Measurements from ENCODE around the gene PTPRCAP. TPM values are rescaled to one million over a fixed set of nuclear protein-coding genes. Genes with fewer than 3 reads are reported as not detected.
"Not testable (repeated sequence)": the region's sequence is repeated elsewhere in the genome, so short reads cannot be mapped to it uniquely, and the experiment has no call there.

PTPRCAP gene
- polyA plus RNA-seq, 3 donors, result 0.85 to 2.6 (median 1.9) TPM

DNA sequence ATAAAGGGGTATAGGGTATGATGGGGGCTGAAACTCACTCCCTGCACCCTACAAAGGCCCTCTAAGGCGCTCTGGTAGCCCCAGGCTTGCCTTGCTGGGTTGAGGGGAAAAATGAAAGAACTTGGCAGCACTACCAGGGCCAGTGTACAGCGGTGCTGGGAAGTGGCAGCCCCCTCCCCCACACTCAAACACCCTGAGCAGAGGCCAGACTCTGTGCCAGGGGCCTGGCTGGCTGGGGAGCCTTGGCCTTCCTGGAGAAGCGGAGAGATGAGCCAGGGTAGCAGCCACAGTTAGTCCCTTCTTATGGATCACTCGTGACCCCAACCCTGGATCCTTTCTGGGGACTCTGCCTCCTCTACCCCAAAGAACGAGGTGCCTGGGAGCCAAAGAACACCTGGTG, 28.9 kb upstream of the PTPRCAP start:
- DNase-seq (ENCODE audit: low read depth in 3 of 3, low spot score in 2 of 3), result no peak

- not testable (repeated sequence) for DNase-seq (ENCODE audit: low read depth in 3 of 3, low spot score in 2 of 3)
Observed at GRCh38 chr11:67465530-67465929, 28.0 kb upstream of the PTPRCAP start.

GRCh38 chr11:67465189-67465510, 27.7 kb upstream of the PTPRCAP start:
- no peak for DNase-seq (ENCODE audit: low read depth in 3 of 3, low spot score in 2 of 3)

DNA sequence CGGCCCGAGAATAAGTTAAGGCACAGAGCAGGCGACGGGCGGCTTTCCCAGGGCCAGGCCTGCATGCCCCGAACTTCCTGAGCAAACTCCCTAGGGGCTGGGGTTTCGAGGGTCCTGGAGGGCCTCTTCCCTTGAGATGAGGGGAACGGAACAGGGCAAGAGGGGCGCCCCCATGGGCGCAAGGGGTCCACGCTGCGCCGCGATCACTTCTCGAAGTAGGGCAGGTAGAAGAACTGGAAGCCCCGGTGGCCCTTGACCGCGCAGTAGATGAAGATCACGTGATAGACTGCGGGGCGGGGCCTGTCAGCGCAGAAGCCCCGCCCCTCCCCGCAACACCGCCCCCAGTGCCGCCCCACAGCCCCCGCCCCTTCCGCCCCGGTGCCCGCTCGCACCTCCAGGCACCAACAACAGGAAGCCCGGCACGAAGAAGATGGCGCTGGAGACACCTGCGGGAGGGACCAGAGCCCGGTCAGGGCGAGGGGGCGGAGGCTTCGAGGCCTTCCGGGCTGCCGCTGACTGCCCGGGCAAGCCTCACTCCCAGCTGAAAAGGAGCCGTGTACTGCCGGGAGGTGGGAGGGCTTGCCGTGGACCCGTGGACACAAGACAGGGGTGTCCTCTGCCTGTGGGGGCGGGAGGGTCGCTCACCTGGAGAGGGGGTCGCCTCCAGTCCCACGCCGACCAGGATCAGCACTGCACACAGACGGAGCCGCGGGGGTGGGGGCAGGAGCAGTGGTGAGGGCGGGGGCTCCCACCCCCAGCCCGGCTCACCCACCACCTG, 27.1 kb upstream of the PTPRCAP start:
- peak in 2 of 3 donors; percentile 63 to 66 for DNase-seq (ENCODE audit: low read depth in 3 of 3, low spot score in 2 of 3)

DNA sequence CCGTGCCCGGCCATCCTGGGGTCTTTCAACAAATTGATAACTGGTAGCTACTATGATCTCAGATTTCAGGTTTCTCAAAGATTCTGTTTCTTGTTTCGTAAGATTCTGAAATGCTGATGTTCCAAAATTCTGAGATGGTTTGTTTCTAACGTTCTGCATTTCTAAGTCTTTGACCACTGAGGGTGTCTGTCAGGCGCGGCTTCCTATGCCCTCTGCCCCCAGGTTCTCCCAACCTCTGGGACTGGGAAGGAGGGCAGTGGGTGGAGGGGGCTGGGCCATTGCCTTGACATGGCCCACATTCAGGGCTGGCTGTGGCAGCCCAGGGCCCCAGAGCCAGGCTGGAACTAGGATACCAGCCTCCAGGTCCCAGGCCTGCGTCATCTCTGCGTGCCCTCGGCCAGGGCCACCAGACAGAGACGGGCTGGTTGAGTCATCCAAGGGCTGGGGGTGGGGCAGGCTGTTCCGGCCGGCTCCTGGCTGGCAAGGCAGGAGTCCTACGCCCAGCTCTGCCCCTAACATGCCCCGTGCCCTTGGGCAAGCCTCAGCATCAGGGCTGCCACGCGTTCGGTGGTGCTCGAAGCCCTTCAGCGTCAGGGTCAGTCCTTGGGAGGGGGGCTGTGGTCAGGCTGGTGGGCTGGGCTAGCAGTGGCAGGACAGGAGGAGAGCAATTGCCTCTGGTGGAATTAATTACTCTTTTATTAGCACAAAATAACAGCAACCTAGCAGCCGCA, 26.4 kb upstream of the PTPRCAP start:
- no peak for DNase-seq (ENCODE audit: low read depth in 3 of 3, low spot score in 2 of 3)

DNA sequence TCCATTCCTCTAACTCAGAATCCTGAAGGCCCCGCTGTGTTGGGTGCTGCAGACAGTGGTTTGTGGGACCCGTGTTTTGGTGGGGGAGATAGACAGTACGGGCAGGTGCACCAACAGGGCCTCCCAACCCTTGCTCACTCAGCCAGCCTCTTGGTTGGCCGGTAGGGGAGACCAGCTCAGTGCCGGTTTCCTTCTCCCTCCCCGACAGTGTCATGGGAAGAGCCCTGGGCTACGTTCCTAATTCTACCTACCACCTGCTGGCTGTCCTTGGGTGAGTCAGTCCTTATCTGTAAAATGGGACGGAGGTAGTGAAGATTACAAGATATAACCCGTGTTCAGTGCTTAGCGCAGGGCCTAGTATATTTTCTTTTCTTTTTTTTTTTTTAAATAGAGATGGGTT, 25.7 kb upstream of the PTPRCAP start:
- no peak for DNase-seq (ENCODE audit: low read depth in 3 of 3, low spot score in 2 of 3)

DNA sequence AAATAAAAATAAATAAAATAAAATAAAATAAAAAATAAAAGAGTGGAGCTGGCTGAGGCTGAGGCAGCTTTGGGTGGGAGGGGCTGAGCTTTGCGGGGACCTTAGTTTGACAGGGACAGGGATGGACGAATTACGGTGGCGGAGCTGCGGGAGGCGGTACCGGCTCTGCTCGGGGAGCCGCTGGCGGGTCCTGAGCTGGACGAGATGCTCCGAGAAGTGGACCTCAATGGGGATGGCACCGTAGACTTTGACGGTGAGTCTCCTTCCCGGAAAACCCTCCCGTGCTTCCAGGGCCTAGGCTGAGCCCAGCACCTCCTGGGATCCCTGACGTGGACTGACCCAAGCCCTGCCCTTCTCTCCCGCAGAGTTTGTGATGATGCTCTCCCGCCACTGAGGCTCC, 20.8 kb upstream of the PTPRCAP start:
- no peak for DNase-seq (ENCODE audit: low read depth in 3 of 3, low spot score in 2 of 3)

- DNase-seq (ENCODE audit: low read depth in 3 of 3, low spot score in 2 of 3), result no peak
Observed at GRCh38 chr11:67457453-67457852, 20.0 kb upstream of the PTPRCAP start.

DNA sequence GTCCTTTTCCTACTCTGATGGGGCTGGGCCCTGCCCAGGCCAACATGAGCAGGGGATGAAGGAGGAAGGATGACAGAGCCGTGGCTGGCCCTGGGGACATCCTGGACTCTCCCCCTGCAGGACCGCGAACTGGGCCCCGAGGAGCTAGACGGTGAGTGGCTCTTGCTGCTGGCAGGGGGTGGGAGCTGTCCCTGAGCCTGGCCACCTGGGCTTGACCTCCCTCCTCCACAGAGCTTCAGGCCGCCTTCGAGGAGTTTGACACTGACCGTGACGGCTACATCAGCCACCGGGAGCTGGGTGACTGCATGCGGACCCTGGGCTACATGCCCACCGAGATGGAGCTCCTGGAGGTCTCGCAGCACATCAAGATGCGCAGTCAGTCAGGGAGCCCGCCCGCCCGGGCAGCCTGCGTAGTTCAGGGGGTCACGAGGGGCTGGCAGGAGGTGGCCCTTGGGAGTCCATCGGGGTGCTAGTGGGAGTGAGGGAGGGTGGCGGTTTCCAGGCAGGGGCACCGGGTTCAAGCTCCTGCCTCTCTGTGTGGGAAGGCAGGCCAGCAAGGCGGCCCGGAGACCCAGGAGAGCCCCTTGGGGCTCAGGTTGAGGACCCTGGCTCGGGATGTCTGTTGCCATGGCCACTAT, 18.7 kb upstream of the PTPRCAP start:
- no peak for DNase-seq (ENCODE audit: low read depth in 3 of 3, low spot score in 2 of 3)

- no peak for DNase-seq (ENCODE audit: low read depth in 3 of 3, low spot score in 2 of 3)
Observed at GRCh38 chr11:67455054-67455453, 17.6 kb upstream of the PTPRCAP start, which contains the start of gene CABP4. Gene CABP4 (plus strand): TSS chr11:67455354. CDS start chr11:67455424, 70 bp downstream.

DNA sequence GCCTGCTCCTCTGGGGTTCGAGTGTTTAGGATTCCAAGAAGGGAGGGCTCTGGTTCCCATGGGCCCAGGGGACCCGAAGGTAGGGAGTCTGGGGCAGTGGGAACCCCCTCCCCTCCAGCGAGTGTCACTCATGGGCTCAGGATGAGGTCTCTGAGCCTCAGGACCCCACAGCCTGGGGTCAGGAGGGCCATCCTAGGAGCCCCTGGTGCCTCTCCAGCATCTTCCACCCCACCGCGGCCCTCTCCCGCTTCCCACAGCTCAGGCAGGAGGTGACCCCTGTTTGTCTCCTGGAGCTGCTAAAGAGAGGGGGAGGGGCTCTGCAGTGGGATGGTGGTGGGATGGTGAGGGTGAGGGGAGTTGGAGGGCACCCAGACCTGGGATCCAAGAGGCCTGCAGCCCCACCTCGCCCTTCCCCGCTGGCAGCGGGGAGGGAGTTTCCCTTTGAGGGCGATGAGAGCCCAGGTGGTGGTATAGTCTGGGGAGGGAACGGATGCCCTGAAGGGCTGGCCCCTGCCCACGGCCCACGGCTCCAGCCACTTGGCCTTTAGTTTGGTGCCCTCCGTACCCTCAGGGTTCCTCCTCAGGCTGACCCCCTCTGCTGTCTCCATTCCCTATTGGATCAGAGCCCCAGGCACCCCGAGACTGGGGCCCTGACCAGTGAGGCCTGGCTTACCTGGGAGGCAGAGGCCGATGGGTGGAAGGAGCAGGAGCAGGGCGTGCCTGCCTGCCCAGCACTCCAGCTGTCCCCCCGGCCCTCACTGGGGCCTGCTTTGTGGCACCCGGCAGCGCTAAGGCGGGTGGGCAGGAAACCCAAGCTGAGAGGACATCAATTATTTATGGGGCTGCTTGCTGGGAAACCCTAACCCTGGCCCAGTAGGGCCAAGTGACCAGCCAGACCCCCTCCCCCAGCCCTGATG, 16.6 kb upstream of the PTPRCAP start:
- DNase-seq (ENCODE audit: low read depth in 3 of 3, low spot score in 2 of 3), result no peak

DNA sequence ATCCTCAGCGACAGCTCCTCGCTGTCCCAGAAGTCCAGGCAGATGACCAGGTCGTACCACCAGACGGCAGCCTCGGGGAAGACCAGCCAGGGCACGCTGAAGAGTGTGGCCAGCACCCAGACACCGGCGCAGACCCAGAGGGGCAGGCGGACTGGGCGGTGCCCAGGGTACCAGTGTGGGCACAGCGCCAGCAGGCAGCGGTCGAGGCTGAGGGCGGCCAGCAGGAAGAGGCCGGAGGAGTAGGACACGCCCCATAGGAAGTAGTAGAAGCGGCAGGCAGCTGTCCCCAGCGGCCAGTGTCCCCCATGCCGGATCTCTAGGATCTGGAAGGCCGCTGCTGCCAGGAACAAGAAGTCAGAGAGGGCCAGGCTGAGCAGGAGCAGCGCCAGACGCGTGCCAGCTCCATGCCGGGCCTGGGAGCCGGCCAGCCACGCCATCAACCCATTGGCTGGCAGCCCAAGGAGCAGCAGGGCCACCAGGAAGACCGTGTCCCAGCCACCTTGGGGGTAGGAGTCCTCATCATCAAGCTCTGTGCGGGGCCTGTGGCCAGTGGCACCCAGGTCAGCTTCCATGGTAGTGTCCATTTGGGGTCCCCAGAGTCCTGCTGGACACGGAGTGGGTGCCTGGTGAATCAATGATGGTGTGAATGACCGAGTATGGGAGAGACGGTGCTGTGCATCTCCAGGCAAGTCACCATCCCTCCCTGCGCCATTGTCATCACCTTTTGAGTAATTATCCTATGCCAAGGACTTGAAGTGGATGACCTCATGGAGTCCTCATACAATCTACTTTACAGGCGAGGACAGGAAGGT, 14.9 kb upstream of the PTPRCAP start, which contains the start of gene GPR152:
Gene GPR152, minus strand, starts transcription at position 589 of the 812 bp plus-strand sequence. Its CDS starts 5 bp downstream, at position 584.
- DNase-seq (ENCODE audit: low read depth in 3 of 3, low spot score in 2 of 3), result no peak

GRCh38 chr11:67451658-67451976, 14.1 kb upstream of the PTPRCAP start:
- no peak for DNase-seq (ENCODE audit: low read depth in 3 of 3, low spot score in 2 of 3)

DNA sequence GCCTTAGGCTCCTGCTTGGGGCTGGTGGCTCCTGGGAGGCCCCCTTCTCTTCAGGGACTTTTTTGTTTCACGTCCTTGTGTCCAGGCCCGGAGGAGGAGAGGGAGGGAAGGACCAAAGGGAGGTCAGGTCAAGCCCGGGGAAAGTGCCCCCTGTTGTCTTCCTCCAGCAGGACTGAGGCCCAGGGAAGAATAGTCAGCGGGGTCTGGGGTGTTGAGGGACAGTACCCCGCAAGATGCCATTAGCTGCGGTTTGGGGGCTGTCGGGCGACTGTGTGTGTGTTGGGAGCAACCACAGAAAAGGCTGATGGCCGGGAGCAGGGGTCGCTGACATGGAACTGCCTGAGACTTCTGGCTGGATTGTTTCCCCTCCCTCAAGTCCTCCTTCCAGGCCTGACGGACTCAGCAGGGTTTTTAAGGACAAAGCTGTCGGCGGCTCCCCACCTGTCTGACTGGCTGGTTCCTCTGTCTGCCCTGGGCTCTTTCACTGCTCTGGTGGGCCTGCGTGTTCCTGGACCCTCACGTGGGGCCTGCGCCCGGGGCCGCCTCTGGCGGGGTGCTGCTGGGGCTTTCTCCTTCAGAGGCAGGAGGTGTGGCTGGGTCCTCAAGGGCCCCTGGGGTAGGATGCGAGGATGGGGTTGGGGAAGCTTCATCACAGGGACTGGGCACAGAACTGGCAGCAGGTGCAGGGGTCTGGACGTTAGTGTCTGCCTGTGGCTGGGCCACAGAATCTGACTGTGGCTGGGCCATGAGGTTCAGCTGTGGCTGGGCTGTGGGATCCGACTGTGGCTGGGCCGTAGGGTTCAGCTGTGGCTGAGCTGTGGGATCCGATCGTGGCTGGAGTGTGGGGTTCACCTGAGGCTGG, 13.5 kb upstream of the PTPRCAP start:
- no peak for DNase-seq (ENCODE audit: low read depth in 3 of 3, low spot score in 2 of 3)

- DNase-seq (ENCODE audit: low read depth in 3 of 3, low spot score in 2 of 3), result no peak
Observed at GRCh38 chr11:67449116-67449844, 11.8 kb upstream of the PTPRCAP start.

DNA sequence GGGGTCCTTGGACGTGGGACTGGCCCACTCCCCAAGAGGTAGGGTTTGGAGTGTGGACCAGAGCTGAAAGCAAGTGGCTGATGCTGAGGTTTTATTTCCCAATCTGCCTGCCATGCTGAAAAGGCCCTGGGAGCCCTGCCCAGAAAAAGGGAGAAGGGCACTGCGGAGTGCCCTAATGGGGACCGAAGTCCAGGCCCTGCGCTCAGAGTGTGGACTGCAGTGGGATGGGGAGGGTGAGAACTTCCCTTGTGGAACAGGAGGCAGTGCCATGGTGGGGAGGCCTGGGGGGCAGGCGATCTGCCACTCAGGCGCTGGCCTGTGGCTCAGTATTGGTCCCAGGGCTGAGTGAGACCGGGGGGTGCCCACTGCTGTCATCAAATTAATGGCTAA, 10.7 kb upstream of the PTPRCAP start:
- DNase-seq (ENCODE audit: low read depth in 3 of 3, low spot score in 2 of 3), result no peak

DNA sequence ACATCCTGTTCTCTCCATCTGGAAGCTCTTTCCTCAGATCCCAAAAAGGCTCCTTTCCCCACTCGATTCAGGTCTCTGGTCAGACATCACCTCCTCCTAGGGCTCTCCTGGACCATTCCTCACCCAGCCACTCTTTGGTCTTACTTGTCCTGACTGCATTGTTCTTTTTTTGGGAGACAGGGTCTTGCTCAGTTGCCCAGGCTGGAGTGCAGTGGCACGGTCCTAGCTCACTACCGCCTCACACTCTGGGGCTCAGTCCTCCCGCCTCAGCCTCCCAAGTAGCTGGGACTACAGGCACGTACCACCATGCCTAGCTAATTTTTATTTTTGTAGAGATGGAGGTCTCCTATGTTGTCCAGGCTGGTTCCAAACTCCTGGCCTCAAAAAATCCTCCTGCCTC, 8.0 kb upstream of the PTPRCAP start:
- no peak for DNase-seq (ENCODE audit: low read depth in 3 of 3, low spot score in 2 of 3)
